Left lung (tissue), 10 donors: Measurements from ENCODE around the gene SCG5. TPM values are rescaled to one million over a fixed set of nuclear protein-coding genes. Genes with fewer than 3 reads are reported as not detected.

Experiments used
- ATAC-seq: fragments of 200-7000 bp; cut with Tn5 transposase; one replicate; pipeline ENCODE4 v1.9.1; 2020; ENCODE audit warnings: moderate library complexity
- DNase-seq, 4 donors: peaks; one replicate each; pipeline ENCODE4 v3.0.0-alpha.2; 2013 to 2020
- H3K27ac ChIP-seq, 2 donors: fragments of 200-600 bp; sonication (generic) in 1 of 2; one replicate each; pipeline versions ENCODE4 v1.5.0 to v1.8.0; 2020 to 2021
- H3K27me3 ChIP-seq, 2 donors: fragments of 200-600 bp; sonication (generic) in 1 of 2; one replicate each; pipeline versions ENCODE4 v1.5.0 to v1.8.0; 2020 to 2021
- H3K36me3 ChIP-seq, 2 donors: fragments of 200-600 bp; sonication (generic) in 1 of 2; one replicate each; pipeline versions ENCODE4 v1.5.0 to v1.8.0; 2020 to 2021
- H3K4me1 ChIP-seq, 2 donors: fragments of 200-600 bp; one replicate each; pipeline ENCODE4 v1.8.0; 2021
- H3K4me3 ChIP-seq, 2 donors: fragments of 200-600 bp; sonication (generic) in 1 of 2; one replicate each; pipeline versions ENCODE4 v1.5.0 to v1.8.0; 2020 to 2021; ENCODE audit warnings: mild to moderate bottlenecking in 1 of 2
- H3K9me3 ChIP-seq, 2 donors: fragments of 200-600 bp; sonication (generic) in 1 of 2; one replicate each; pipeline versions ENCODE4 v1.5.0 to v1.8.0; 2020 to 2021
- CTCF ChIP-seq, 2 donors: fragments of 200-600 bp; sonication (generic) in 1 of 2; IDR thresholded peaks; one replicate each; pipeline versions ENCODE4 v1.5.0 to v1.8.0; 2021; ENCODE audit warnings: antibody characterized with exemption in 2 of 2
- intact Hi-C, 2 donors: fragments of 100-400 bp; cut with DNase I; formaldehyde crosslinking; loops; one replicate each; pipeline versions ENCODE4 v1.11.2 to v1.14.2; 2022
- polyA plus RNA-seq, 6 donors: library from polyadenylated mRNA; unstranded; fragments of 120-200 nt; gene quantifications; one replicate each; pipeline ENCODE4 v1.2.1, GENCODE V29; 2013; ENCODE audit not compliant: insufficient read length in 6 of 6
- total RNA-seq, 2 donors: library from RNA; stranded (reverse); fragmentation: NEBNext Ultra II Directional; extraction: Animal tissue kit (Norgen Biotek cat#: 25700); gene quantifications; one replicate each; pipeline ENCODE4 v1.2.1, GENCODE V29; 2021
- donor health status: DM: no; HTN: yes; CAD: no.
- donor health status: DM: no; HTN: no; CAD: no.

SCG5 gene
- total and polyA plus RNA-seq, 8 donors: 0.73 to 12.7 (median 7.7) TPM

- Histone ChIP-seq H3K36me3 (no peaks in the 10 kb centered on the region), H3K4me1 (no peaks in the 10 kb centered on the region), H3K27ac (no peak overlapping the region), H3K27me3 (no peaks in the 10 kb centered on the region), H3K4me3 (no peak overlapping the region), H3K9me3 (no peaks in the 10 kb centered on the region)
- DNase-seq (no peak), ATAC-seq (no peak)
- TF ChIP-seq CTCF (IDR thresholded peaks at IDR 0.05): no peak
- intact Hi-C loops: loop anchor here in 1 of 2 donors (10.0 kb wide), 1 partner anchor 331 kb away; no protein-coding TSS in a partner anchor
Observed at GRCh38 chr15:32663671-32664070, 22.2 kb downstream of the SCG5 start.

GRCh38 chr15:32664796-32665195, 23.3 kb downstream of the SCG5 start:
- Histone ChIP-seq H3K36me3 (no peaks in the 10 kb centered on the region), H3K9me3 (no peaks in the 10 kb centered on the region), H3K27ac (no peak overlapping the region), H3K27me3 (no peaks in the 10 kb centered on the region), H3K4me1 (no peaks in the 10 kb centered on the region), H3K4me3 (no peak overlapping the region)
- no peak for DNase-seq
- intact Hi-C loops: loop anchor here in 1 of 2 donors (10.0 kb wide), 1 partner anchor 330 kb away; no protein-coding TSS in a partner anchor
- TF ChIP-seq CTCF (IDR thresholded peaks at IDR 0.05): no peak
- no peak for ATAC-seq

GRCh38 chr15:32667321-32667720, 25.8 kb downstream of the SCG5 start:
- H3K9me3 ChIP-seq: no peaks in the 10 kb centered on the region

GRCh38 chr15:32668942-32669341, 27.4 kb downstream of the SCG5 start:
- ATAC-seq (no peak), DNase-seq (no peak)
- no peaks in the 10 kb centered on the region for H3K4me1 ChIP-seq
- H3K4me3 ChIP-seq: no peak overlapping the region
- intact Hi-C loops: loop anchor here in 1 of 2 donors (10.0 kb wide), 1 partner anchor 326 kb away; no protein-coding TSS in a partner anchor
- H3K36me3 ChIP-seq: no peaks in the 10 kb centered on the region
- no peak overlapping the region for H3K27ac ChIP-seq
- H3K27me3 ChIP-seq: no peaks in the 10 kb centered on the region
- no peaks in the 10 kb centered on the region for H3K9me3 ChIP-seq
- no peak for TF ChIP-seq CTCF (IDR thresholded peaks at IDR 0.05)

More at GRCh38 chr15:32667321-32667720, 25.8 kb downstream of the SCG5 start:
- Histone ChIP-seq H3K4me1 (no peaks in the 10 kb centered on the region), H3K27me3 (no peaks in the 10 kb centered on the region), H3K36me3 (no peaks in the 10 kb centered on the region), H3K4me3 (no peak overlapping the region), H3K27ac (no peak overlapping the region)
- ATAC-seq (no peak), DNase-seq (no peak)
- TF ChIP-seq CTCF (IDR thresholded peaks at IDR 0.05): no peak
- intact Hi-C loops: loop anchor here in 1 of 2 donors (10.0 kb wide), 1 partner anchor 327 kb away; no protein-coding TSS in a partner anchor

GRCh38 chr15:32669896-32670611, 28.5 kb downstream of the SCG5 start:
- no peak overlapping the region for H3K27ac ChIP-seq
- H3K4me1 ChIP-seq: no peaks in the 10 kb centered on the region
- H3K27me3 ChIP-seq: no peaks in the 10 kb centered on the region
- no peaks in the 10 kb centered on the region for H3K36me3 ChIP-seq
- no peak for TF ChIP-seq CTCF (IDR thresholded peaks at IDR 0.05)
- no peaks in the 10 kb centered on the region for H3K9me3 ChIP-seq
- DNase-seq (peak in 1 of 4 donors; percentile 25), ATAC-seq (peak; percentile 25)
- H3K4me3 ChIP-seq: no peak overlapping the region
- intact Hi-C loops: loop anchor here in 1 of 2 donors (10.0 kb wide), 1 partner anchor 325 kb away; no protein-coding TSS in a partner anchor
